Sigmoid colon (tissue), 3 donors: ENCODE measurements around the gene CTIF.

Source experiments
- CTCF ChIP-seq, 4 experiments: fragments of 450-650 bp in 3 of 4; fragments of 200-600 bp in 1 of 4; IDR thresholded peaks; one replicate each; pipeline ENCODE4 v1.5.1; 2016 to 2019; ENCODE audit warnings: antibody characterized with exemption in 4 of 4, mild to moderate bottlenecking in 3 of 4, moderate library complexity in 2 of 4
- POLR2A ChIP-seq, 2 donors: fragments of 450-650 bp; IDR thresholded peaks; one replicate each; pipeline ENCODE4 v1.6.1; 2016; ENCODE audit warnings: antibody characterized with exemption in 2 of 2, mild to moderate bottlenecking in 2 of 2, moderate library complexity in 2 of 2

- TF ChIP-seq CTCF (IDR thresholded peaks at IDR 0.05) (no peak), POLR2A (IDR thresholded peaks at IDR 0.05) (no peak)
Observed at GRCh38 chr18:48902023-48902855, 363.4 kb downstream of the CTIF start.
